GM21528 (cell line): Measurements from ENCODE around the gene ERBB4.

Experiments
- ATAC-seq: cut with Tn5 transposase; IDR thresholded peaks from one replicate; pipeline ENCODE4 v1.9.1; 2021; ENCODE audit warnings: mild to moderate bottlenecking, moderate library complexity; ENCODE audit not compliant: unreplicated experiment, low FRiP score

ERBB4 gene

DNA sequence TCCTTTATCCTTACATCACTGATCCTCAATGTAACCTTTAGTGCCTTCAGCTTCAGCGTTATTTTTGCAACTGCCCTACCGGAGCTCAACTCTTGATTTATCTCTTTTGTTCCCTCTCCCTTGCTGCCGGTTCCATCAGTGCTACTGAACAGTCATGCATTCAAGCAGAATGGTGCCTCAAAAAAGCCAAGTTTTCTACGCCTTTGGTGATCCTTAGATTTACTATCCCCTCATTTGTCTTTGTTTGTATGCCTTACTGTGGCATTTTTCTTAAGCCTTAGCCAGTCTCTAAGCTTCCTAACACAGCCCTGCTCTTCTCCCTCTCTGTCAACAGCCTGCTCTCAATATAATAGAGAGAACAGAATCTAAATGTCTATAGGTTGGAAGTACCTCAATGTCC lies 1134.5 kb downstream of the ERBB4 start:
- no peak for ATAC-seq

DNA sequence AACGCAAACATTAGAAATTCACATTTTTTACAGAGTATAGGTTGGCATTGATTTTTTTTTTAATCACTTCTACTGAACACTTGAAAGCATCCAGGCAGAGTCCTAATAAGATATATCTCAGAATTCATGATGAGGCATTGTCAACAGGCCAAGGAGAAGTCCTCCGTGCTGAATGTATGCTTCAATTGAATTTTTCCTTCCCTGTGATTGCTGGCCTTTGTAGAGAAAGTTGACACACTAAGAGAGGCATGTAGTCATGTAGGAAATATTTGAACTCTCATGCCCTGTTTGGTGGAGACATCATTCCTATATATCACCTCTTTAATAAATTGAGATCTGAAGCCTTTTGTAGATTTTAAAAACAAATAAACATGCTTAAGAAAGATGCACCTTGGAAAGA lies 1137.3 kb downstream of the ERBB4 start:
- no peak for ATAC-seq

DNA sequence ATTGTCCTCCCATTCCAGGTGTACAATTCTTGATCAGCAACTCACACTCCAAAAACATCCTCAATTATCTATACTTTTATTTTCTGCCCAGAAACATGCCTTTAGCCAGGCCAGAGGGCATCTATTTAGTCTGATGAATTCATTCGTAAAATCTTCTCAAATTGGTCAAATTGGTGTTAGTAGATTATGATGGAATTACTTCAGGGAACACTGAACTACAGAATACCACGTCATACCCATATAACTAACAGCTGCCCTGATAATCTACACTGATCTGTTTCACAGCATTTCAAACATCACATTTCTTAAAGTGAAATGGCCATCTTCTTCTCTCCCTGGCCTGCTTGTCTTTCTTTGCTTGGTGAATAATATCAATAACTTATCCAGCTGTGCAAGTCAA lies 1140.8 kb downstream of the ERBB4 start:
- ATAC-seq: no peak

DNA sequence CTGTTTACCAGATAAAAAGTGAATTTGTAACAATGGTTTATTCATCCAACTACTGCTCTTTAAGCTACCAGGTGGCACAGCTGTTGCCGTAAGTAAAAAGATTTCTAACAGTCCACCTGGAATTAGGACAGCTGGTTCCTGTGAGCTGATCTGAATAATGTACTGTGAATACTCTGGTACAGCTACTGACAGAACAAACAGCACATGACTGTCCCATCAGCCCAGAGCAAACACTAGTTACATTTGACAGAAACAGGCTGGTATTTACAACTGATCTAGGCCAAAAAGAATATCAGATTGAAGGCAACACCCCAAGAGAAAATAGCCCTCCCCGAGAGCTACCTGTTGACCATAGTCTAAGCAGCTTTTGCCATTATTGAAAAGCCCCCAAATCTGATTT lies 1141.8 kb downstream of the ERBB4 start:
- no peak for ATAC-seq

DNA sequence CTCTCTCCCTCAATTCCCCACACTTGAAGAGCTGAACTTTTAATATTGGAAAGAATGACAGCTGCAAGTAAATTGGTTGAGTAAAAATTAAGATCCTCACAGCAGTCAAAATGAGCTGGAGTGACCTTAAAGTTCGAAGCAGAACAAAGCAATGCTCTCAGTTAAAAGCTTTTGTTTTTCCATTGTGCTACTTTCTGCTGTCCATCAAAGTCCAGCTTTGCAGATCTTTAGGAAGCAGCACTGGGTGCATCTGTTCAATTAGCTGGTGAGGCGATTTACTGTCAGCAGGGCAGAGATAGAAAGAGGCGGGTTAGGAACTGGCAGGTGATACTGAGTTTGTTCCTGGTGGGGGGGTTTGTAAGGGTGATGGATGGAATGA lies 1147.4 kb downstream of the ERBB4 start:
- ATAC-seq: no peak

GRCh38 chr2:211390536-211391188 lies 1147.9 kb downstream of the ERBB4 start:
- ATAC-seq: no peak

GRCh38 chr2:211387734-211388133 lies 1150.9 kb downstream of the ERBB4 start:
- no peak for ATAC-seq

- ATAC-seq: no peak
These were observed 1158.6 kb downstream of the ERBB4 start for GRCh38 chr2:211380041-211380440.

GRCh38 chr2:211376410-211376809 lies 1162.2 kb downstream of the ERBB4 start:
- no peak for ATAC-seq

DNA sequence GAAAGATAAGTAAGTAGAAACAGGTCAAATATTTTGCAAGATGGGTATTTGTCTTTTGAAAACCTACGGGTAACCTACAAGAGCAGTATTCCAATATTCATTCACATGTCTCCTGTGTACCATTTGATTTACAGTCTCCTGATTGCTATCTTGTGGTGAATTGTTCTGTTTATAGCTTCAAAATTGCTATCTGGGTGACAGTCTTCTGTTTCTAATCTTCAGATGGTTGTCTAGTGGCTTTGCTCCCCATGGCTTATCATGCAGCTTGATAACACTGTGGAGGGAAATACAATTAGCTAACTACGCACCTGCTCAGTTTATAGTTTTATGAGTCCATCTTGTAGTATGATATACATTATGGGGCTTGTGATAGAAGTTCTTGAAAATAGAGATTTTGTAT lies 1165.4 kb downstream of the ERBB4 start:
- ATAC-seq: no peak

DNA sequence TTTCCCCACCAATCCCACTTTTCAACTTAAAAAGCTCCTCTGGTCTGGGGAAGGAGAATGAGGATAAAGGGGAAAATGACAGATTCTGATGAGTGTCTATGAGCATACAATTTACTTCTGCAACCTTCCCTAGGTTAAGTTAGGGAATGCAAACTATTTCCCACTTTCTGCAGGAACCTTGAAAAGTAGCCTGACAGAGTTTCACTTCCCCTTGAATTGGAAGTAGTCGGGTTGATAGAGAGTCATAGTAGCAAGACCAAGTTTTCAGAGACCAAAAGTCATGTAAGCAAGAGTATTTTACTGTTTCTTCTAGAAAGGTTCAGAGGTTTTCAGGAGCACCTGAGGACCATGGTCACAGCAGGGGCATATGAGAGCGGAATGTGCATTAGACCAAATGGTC lies 1167.1 kb downstream of the ERBB4 start:
- no peak for ATAC-seq

- no peak for ATAC-seq
These were observed 1170.1 kb downstream of the ERBB4 start for GRCh38 chr2:211368467-211368866.

DNA sequence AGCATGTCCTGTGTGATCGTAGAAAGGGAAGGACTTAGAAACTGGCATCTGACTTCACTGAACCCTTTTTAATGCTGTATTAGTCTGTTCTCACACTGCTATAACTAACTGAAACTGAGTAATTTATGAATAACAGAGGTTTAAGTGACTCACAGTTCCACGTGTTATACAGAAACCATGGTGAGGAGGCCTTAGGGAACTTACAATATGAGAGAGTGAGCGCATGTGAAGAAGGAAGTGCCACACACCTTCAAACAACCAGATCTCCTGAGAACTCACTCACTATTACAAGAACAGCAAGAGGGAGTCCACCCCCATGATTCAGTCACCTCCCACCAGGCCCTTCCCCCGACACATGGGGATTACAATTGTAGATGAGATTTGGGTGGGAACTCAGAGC lies 1170.9 kb downstream of the ERBB4 start:
- ATAC-seq: peak; percentile 84

- no peak for ATAC-seq
These were observed 1171.3 kb downstream of the ERBB4 start for GRCh38 chr2:211367293-211367692.

DNA sequence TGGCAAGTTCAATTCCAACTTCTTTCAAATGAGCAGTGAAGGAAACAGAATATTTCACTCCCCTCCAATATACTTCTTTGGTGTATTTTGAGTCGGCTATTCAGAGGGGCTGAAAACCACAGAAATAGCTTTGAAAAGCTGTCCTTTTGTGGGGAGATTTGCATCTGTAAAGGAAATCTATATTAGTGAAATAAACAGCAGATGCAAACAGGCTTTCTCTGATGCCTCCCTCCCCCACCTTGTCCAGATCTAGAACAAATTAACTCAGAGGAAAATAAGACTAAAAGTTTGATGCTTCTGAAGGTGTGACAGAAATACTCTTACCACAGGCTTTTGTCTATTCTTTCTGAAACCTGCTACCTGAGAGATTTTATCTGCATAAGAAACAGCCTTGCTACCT lies 1173.7 kb downstream of the ERBB4 start:
- no peak for ATAC-seq

DNA sequence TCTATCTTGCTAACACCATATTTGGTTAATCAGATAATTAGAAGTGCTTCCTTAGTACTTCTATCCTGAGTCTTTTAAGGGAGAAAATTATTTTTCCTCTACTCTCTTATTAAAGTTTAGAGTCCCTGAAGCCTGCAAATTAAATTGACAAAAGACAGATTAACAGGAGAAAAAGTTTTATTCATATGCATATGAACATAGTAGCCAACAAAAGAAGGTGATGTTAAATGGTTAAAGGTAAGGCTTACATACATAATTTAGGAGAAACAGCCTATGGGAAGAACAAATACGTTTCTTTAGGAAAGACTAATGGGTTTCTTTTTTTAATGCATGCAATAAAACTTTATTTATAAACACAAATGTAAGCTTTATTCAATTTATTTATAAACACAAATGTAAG lies 1177.2 kb downstream of the ERBB4 start:
- no peak for ATAC-seq

DNA sequence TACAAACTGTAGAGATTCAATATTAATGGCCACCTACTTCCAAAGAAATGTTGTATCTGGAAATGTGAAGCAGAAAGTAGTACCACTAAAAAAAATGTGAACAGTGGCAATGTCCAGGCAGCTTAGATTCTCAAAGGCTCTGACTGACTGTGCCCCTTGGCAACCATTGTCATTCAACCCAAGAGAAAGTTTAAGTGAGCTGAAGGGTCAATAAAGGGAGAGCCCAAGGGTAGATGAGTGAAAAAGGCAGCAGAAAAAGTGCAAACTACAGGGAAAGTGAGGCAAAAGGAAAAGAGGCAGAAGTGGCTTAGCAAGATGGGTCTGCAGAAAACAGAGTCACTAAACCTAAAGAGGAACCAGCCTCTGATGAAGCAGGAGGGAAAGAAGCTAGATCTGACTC lies 1179.3 kb downstream of the ERBB4 start:
- ATAC-seq: no peak

DNA sequence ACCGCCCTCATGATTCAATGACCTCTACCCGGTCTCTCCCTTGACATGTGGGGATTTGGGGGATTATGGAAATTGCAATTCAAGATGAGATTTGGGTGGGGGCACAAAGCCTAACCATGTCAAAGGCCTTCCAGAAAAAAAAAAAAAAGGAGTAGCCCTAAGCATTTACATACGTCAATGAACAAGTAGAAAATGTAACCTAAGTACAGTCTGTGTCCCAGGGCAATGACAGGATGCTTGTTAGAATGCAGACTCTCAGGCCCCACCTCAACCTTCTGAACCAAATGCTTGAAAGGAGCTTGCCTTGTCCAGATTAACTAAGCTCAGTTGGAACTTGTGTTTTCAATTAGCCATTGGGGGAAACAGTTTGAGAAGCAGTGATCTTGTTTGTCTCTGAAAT lies 1180.1 kb downstream of the ERBB4 start:
- no peak for ATAC-seq

GRCh38 chr2:211354481-211354880 lies 1184.1 kb downstream of the ERBB4 start:
- no peak for ATAC-seq

GRCh38 chr2:211351987-211352386 lies 1186.6 kb downstream of the ERBB4 start:
- ATAC-seq: no peak

DNA sequence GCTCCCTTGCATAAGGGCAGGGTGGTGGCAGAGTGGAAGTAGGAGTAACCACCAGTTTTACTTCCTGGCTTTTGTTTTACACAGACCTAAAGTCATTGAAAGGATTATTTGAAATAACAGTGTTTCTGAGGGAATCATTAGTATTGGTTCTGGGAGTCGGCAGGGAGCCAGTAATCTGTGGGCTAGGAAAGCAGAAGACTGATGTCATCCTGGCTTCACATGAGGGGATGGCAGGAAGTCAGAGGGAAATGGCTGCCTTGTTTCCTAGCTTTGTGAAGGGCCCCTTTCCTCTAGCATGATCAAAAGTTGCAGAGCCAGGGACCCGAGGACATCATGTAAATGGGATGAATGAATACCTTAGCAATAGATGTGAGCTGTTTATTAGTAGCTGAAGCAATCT lies 1189.6 kb downstream of the ERBB4 start:
- ATAC-seq: no peak

DNA sequence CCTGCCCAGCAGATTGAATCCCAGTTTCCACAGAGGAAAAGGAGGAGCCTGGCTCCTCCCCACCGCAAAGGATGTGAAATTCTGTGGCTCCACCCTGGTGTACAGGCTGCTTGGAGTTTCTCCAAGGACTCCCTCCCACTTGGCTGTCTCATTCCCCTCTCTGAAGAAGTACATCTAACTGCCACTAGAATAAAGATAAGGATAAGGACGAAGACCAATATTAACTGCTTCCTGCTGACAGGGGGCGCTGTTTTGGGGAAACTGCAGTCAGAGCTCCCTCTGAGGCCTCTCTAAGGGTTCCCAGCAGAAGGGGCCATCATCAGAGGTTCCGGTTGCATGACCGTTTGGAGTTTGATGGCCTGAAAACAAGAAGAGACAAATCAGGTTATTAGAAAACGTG lies 1191.3 kb downstream of the ERBB4 start:
- ATAC-seq: no peak

GRCh38 chr2:211344289-211344688 lies 1194.3 kb downstream of the ERBB4 start:
- no peak for ATAC-seq
